HCT116 (cell line): ENCODE results near the gene SEMA3B. TPM values are rescaled to one million over a fixed set of nuclear protein-coding genes. Genes with fewer than 3 reads are reported as not detected.

ENCODE experiments used
- ATAC-seq: fragments of 200-7000 bp; cut with Tn5 transposase; 2 replicates; pipeline ENCODE4 v1.9.1; 2020; ENCODE audit warnings: mild to moderate bottlenecking, moderate library complexity
- BruUV-seq: library from RNA; stranded (reverse); fragments of 400-500 nt; replicated peaks from 2 replicates; lab custom pipeline; 2021; lab: Mats Ljungman, UMichigan
- CTCF ChIA-PET: fragments of 300-600 bp; sonication (Branson Sonifier 250); formaldehyde crosslinking; loops from one replicate; lab custom pipeline; 2021; ENCODE audit warnings: antibody characterized with exemption; lab: Charles Lee
- POLR2A ChIA-PET: fragments of 300-600, 350-600 bp; sonication (Branson Sonifier 250); formaldehyde crosslinking; loops from one replicate; lab custom pipeline; 2021; ENCODE audit warnings: antibody characterized with exemption; lab: Charles Lee
- RAD21 ChIA-PET, 2 experiments: fragments of 300-600 bp; sonication (Branson Sonifier 250); formaldehyde crosslinking; loops; one replicate each; lab custom pipeline; 2023; ENCODE audit warnings: low total read pairs in 2 of 2; ENCODE audit not compliant: uncharacterized antibody in 2 of 2, unreplicated experiment in 2 of 2, low non-redundant PET in 1 of 2; lab: Charles Lee
- DNase-seq: peaks from one replicate; pipeline ENCODE4 v3.0.0-alpha.2; 2010; ENCODE audit warnings: low read depth, low spot score
- H2AFZ ChIP-seq: fragments of 200-600 bp; shearing (Covaris generic), sonication (generic); 2 replicates; pipeline ENCODE4 v1.6.1; 2017; ENCODE audit warnings: low read depth, mixed run types, mixed read lengths, antibody characterized with exemption, low read length; ENCODE audit not compliant: poor library complexity, severe bottlenecking
- H3K27ac ChIP-seq: 2 replicates; pipeline ENCODE4 v1.5.1; 2012; ENCODE audit warnings: low read depth, low read length
- H3K27me3 ChIP-seq: fragments of 200-600 bp; sonication (generic); 2 replicates; pipeline ENCODE4 v1.6.1; 2016; ENCODE audit warnings: mixed run types, low read length, mixed read lengths; ENCODE audit not compliant: insufficient read depth
- H3K36me3 ChIP-seq, 2 experiments: fragments of 200-500 bp in 1 of 2; fragments of 200-600 bp in 1 of 2; sonication (Bioruptor generic) in 1 of 2; sonication (generic) in 1 of 2; 2 replicates each; pipeline versions ENCODE4 v1.5.1 to v1.6.1; 2014 to 2016; ENCODE audit warnings: low read length in 2 of 2, inconsistent platforms in 1 of 2, mixed read lengths in 1 of 2, mixed run types in 1 of 2; ENCODE audit not compliant: insufficient read depth in 2 of 2, control insufficient read depth in 1 of 2
- H3K4me1 ChIP-seq, 2 experiments: fragments of 200-600 bp in 1 of 2; sonication (generic) in 1 of 2; 2 replicates each; pipeline versions ENCODE4 v1.5.1 to v1.6.1; 2012 to 2017; ENCODE audit warnings: low read length in 2 of 2, inconsistent platforms in 1 of 2, mild to moderate bottlenecking in 1 of 2, mixed read lengths in 1 of 2, mixed run types in 1 of 2, moderate library complexity in 1 of 2; ENCODE audit not compliant: insufficient read depth in 2 of 2, control insufficient read depth in 1 of 2
- H3K4me2 ChIP-seq: fragments of 200-600 bp; sonication (generic); 2 replicates; pipeline ENCODE4 v1.6.1; 2017; ENCODE audit warnings: mixed run types, low read length, mixed read lengths
- H3K4me3 ChIP-seq, 2 experiments: fragments of 200-600 bp in 1 of 2; sonication (generic) in 1 of 2; replicated peaks in 1 of 2; 2 replicates each; pipeline ENCODE4 v1.5.1; 2011 to 2016; ENCODE audit warnings: low read length in 2 of 2, control low read depth in 1 of 2, low read depth in 1 of 2, mild to moderate bottlenecking in 1 of 2, mixed read lengths in 1 of 2, mixed run types in 1 of 2
- H3K79me2 ChIP-seq: fragments of 200-600 bp; sonication (generic); 2 replicates; pipeline ENCODE4 v1.6.1; 2017; ENCODE audit warnings: mild to moderate bottlenecking, mixed run types, low read length, moderate library complexity, mixed read lengths; ENCODE audit not compliant: insufficient read depth
- H3K9ac ChIP-seq: fragments of 200-600 bp; sonication (generic); 2 replicates; pipeline ENCODE4 v1.6.1; 2016; ENCODE audit warnings: low read length, mixed read lengths
- H3K9me2 ChIP-seq: fragments of 200-600 bp; sonication (generic), shearing (Covaris generic); 2 replicates; pipeline ENCODE4 v1.6.1; 2017; ENCODE audit warnings: mixed run types, mild to moderate bottlenecking, moderate library complexity; ENCODE audit not compliant: insufficient read depth
- H3K9me3 ChIP-seq, 2 experiments: fragments of 200-500 bp in 1 of 2; fragments of 200-600 bp in 1 of 2; sonication (Bioruptor generic) in 1 of 2; sonication (generic) in 1 of 2; 2 replicates each; pipeline ENCODE4 v1.6.1; 2014 to 2017; ENCODE audit warnings: low read length in 2 of 2, mixed read lengths in 2 of 2, inconsistent platforms in 1 of 2, low read depth in 1 of 2, mild to moderate bottlenecking in 1 of 2, mixed run types in 1 of 2, moderate library complexity in 1 of 2; ENCODE audit not compliant: control insufficient read depth in 1 of 2, insufficient read depth in 1 of 2
- H4K20me1 ChIP-seq: fragments of 200-600 bp; sonication (generic), shearing (Covaris generic); 2 replicates; pipeline ENCODE4 v1.6.1; 2017; ENCODE audit warnings: mixed run types, mild to moderate bottlenecking, moderate library complexity; ENCODE audit not compliant: insufficient read depth
- CBX3 ChIP-seq: IDR thresholded peaks from 2 replicates; pipeline ENCODE4 v1.6.1; 2012; ENCODE audit warnings: low read depth
- CTCF ChIP-seq, 3 experiments: fragments of 200-600 bp in 1 of 3; sonication (generic) in 1 of 3; IDR thresholded peaks in 2 of 3; conservative IDR thresholded peaks in 1 of 3; 2 replicates each; pipeline ENCODE4 v1.5.1; 2012 to 2017; ENCODE audit warnings: low read depth in 2 of 3, low read length in 2 of 3, antibody characterized with exemption in 1 of 3, borderline replicate concordance in 1 of 3, control low read depth in 1 of 3, mild to moderate bottlenecking in 1 of 3, mixed read lengths in 1 of 3, mixed run types in 1 of 3, moderate library complexity in 1 of 3; ENCODE audit not compliant: insufficient read depth in 1 of 3
- EGR1 ChIP-seq: IDR thresholded peaks from 2 replicates; pipeline ENCODE4 v1.6.1; 2012; ENCODE audit warnings: low read depth
- ELF1 ChIP-seq: IDR thresholded peaks from 2 replicates; pipeline ENCODE4 v1.6.1; 2012; ENCODE audit warnings: low read depth, borderline replicate concordance
- EZH2 ChIP-seq: fragments of 200-600 bp; sonication (generic); IDR thresholded peaks from 2 replicates; pipeline ENCODE4 v1.6.1; 2017; ENCODE audit warnings: antibody characterized with exemption, mixed run types
- EZH2phosphoT487 ChIP-seq: fragments of 200-600 bp; IDR thresholded peaks from 2 replicates; pipeline ENCODE4 v1.6.1; 2018; ENCODE audit warnings: antibody characterized with exemption, borderline replicate concordance
- FOSL1 ChIP-seq: IDR thresholded peaks from 2 replicates; pipeline ENCODE4 v1.6.1; 2012; ENCODE audit warnings: low read depth
- JUND ChIP-seq: IDR thresholded peaks from 2 replicates; pipeline ENCODE4 v1.6.1; 2012
- MAX ChIP-seq: IDR thresholded peaks from 2 replicates; pipeline ENCODE4 v1.6.1; 2012
- POLR2A ChIP-seq: IDR thresholded peaks from 2 replicates; pipeline ENCODE4 v1.7.0; 2011; ENCODE audit warnings: borderline replicate concordance; ENCODE audit not compliant: insufficient read depth, insufficient read length; ENCODE audit errors: extremely low read depth
- POLR2AphosphoS5 ChIP-seq: IDR thresholded peaks from 2 replicates; pipeline ENCODE4 v1.6.1; 2011; ENCODE audit warnings: mild to moderate bottlenecking, low read depth, low read length, moderate library complexity
- RAD21 ChIP-seq: IDR thresholded peaks from 2 replicates; pipeline ENCODE4 v1.6.1; 2012; ENCODE audit warnings: low read depth, mild to moderate bottlenecking
- YY1 ChIP-seq: IDR thresholded peaks from 2 replicates; pipeline ENCODE4 v1.6.1; 2011; ENCODE audit warnings: low read length, low read depth, moderate library complexity, mild to moderate bottlenecking; ENCODE audit not compliant: insufficient replicate concordance; ENCODE audit errors: extremely low read depth
- ZBTB33 ChIP-seq: IDR thresholded peaks from 2 replicates; pipeline ENCODE4 v1.6.1; 2011; ENCODE audit warnings: mild to moderate bottlenecking, low read length, moderate library complexity; ENCODE audit not compliant: insufficient replicate concordance; ENCODE audit errors: extremely low read depth
- ZFX ChIP-seq: fragments of 450-650 bp; IDR thresholded peaks from 2 replicates; pipeline ENCODE4 v1.6.1; 2017
- ZNF274 ChIP-seq: fragments of 200-500 bp; sonication (Bioruptor generic); IDR thresholded peaks from 2 replicates; pipeline ENCODE4 v1.6.1; 2014; ENCODE audit warnings: mild to moderate bottlenecking, low read depth, low read length, inconsistent platforms
- intact Hi-C: fragments of 100-400 bp; cut with micrococcal nuclease; formaldehyde crosslinking; loops from 2 replicates; pipeline ENCODE4 v1.10.0; 2022
- total RNA-seq: library from RNA; stranded (reverse); gene quantifications from one replicate; pipeline ENCODE4 v1.2.1, GENCODE V29; 2021; ENCODE audit not compliant: unreplicated experiment

Gene SEMA3B
- total RNA-seq, 1 experiment from 2014 or later: 46.2 TPM

- H3K4me3 ChIP-seq: no peak overlapping the region
- POLR2A ChIA-PET: interaction anchor here (1.5 kb wide), 1 partner anchor 16 kb away, joined by 4 read pairs; no protein-coding TSS in a partner anchor
- H3K4me1 ChIP-seq: peaks cover 25 to 56% of the 10 kb centered on the region in 2 experiments
- no peaks in the 10 kb centered on the region for H3K9me2 ChIP-seq
- H3K27ac ChIP-seq: no peak overlapping the region; the same call in 1 of the 2 replicates
- H3K9ac ChIP-seq: no peak overlapping the region
- RAD21 ChIA-PET: no interaction called here
- CTCF ChIA-PET: interaction anchor here (1.1 kb wide), 2 partner anchors 16 to 17 kb away, joined by 3 to 5 read pairs; no protein-coding TSS in a partner anchor
- no peaks in the 10 kb centered on the region for H4K20me1 ChIP-seq
- H2AFZ ChIP-seq: no peak overlapping the region
- intact Hi-C loops: no loop called here
- DNase-seq (no peak), ATAC-seq (no peak)
- no peaks in the 10 kb centered on the region for H3K79me2 ChIP-seq
- no peak overlapping the region for H3K4me2 ChIP-seq
- TF ChIP-seq JUND: no peak
- TF ChIP-seq ZBTB33: no peak
- no peak for TF ChIP-seq FOSL1
- no peaks in the 10 kb centered on the region for H3K36me3 ChIP-seq
- BruUV-seq: no TSS peak
- no peaks in the 10 kb centered on the region for H3K27me3 ChIP-seq
- H3K9me3 ChIP-seq: no peaks in the 10 kb centered on the region
Observed at GRCh38 chr3:50230104-50230793, 38.7 kb upstream of the SEMA3B start.

GRCh38 chr3:50230794-50231125 lies 38.2 kb upstream of the SEMA3B start:
- no peak overlapping the region; the same call in 1 of the 2 replicates for H3K27ac ChIP-seq
- no peak overlapping the region for H3K4me2 ChIP-seq
- no peaks in the 10 kb centered on the region for H3K36me3 ChIP-seq
- DNase-seq: no peak
- H3K27me3 ChIP-seq: no peaks in the 10 kb centered on the region
- H3K4me1 ChIP-seq: peaks cover 28 to 56% of the 10 kb centered on the region in 2 experiments
- H3K79me2 ChIP-seq: no peaks in the 10 kb centered on the region
- no peak overlapping the region for H2AFZ ChIP-seq
- H3K9me2 ChIP-seq: no peaks in the 10 kb centered on the region
- H3K9ac ChIP-seq: no peak overlapping the region
- no peak overlapping the region for H3K4me3 ChIP-seq
- ATAC-seq: no peak
- ChIA-PET CTCF (interaction anchor here (1.1 kb wide), 1 partner anchor 16 kb away, joined by 5 read pairs; no protein-coding TSS in a partner anchor), POLR2A (interaction anchor here (1.5 kb wide), 1 partner anchor 16 kb away, joined by 4 read pairs; no protein-coding TSS in a partner anchor), RAD21 (no interaction called here)
- intact Hi-C loops: no loop called here
- no peaks in the 10 kb centered on the region for H3K9me3 ChIP-seq
- no peaks in the 10 kb centered on the region for H4K20me1 ChIP-seq
- BruUV-seq: no TSS peak
- TF ChIP-seq CTCF (IDR thresholded peaks at IDR 0.05 in 2 of 3, conservative IDR thresholded peaks at IDR 0.05 in 1 of 3; ENCODE audit: borderline replicate concordance in 1 of 3, insufficient read depth in 1 of 3, low read depth in 2 of 3, low read length in 2 of 3) (no peak), EGR1 (no peak), YY1 (no peak), CBX3 (no peak), EZH2phosphoT487 (no peak), ELF1 (no peak), POLR2A (no peak), ZNF274 (no peak), POLR2AphosphoS5 (no peak), FOSL1 (no peak), MAX (no peak), EZH2 (no peak), RAD21 (no peak), ZFX (no peak)
